Liver (tissue), 9 donors: ENCODE data around the gene BRAF. TPM values are rescaled to one million over a fixed set of nuclear protein-coding genes. Genes with fewer than 3 reads are reported as not detected.
"Not testable (repeated sequence)": the region's sequence is repeated elsewhere in the genome, so short reads cannot be mapped to it uniquely, and the experiment has no call there.

ENCODE experiments used
- DNase-seq: peaks from one replicate; pipeline ENCODE4 v3.0.0-alpha.2; 2017; ENCODE audit warnings: low spot score
- H3K27ac ChIP-seq, 2 donors: one replicate each; pipeline ENCODE4 v1.7.0; 2013; ENCODE audit warnings: inconsistent platforms in 2 of 2, low read length in 2 of 2, control low read depth in 1 of 2, low read depth in 1 of 2, mild to moderate bottlenecking in 1 of 2
- H3K27me3 ChIP-seq, 4 donors: one replicate each; pipeline versions ENCODE4 v1.6.1 to v1.7.0; 2013; ENCODE audit warnings: low read length in 3 of 4, inconsistent platforms in 1 of 4, mild to moderate bottlenecking in 1 of 4, moderate library complexity in 1 of 4; ENCODE audit not compliant: control insufficient read depth in 4 of 4, insufficient read depth in 4 of 4
- H3K36me3 ChIP-seq, 4 donors: one replicate each; pipeline versions ENCODE4 v1.6.1 to v1.7.0; 2013; ENCODE audit warnings: low read length in 3 of 4, mild to moderate bottlenecking in 3 of 4, low read depth in 1 of 4, moderate library complexity in 1 of 4; ENCODE audit not compliant: control insufficient read depth in 4 of 4, insufficient read depth in 3 of 4
- H3K4me1 ChIP-seq, 4 donors: one replicate each; pipeline versions ENCODE4 v1.6.1 to v1.7.0; 2013; ENCODE audit warnings: low read length in 3 of 4, mild to moderate bottlenecking in 3 of 4, moderate library complexity in 1 of 4; ENCODE audit not compliant: control insufficient read depth in 4 of 4, insufficient read depth in 4 of 4
- H3K4me3 ChIP-seq, 3 donors: one replicate each; pipeline versions ENCODE4 v1.6.1 to v1.7.0; 2013; ENCODE audit warnings: low read length in 3 of 3, control low read depth in 1 of 3, low read depth in 1 of 3, mild to moderate bottlenecking in 1 of 3
- H3K9ac ChIP-seq, 2 donors: one replicate each; pipeline ENCODE4 v1.7.0; 2013; ENCODE audit warnings: low read length in 2 of 2, mild to moderate bottlenecking in 2 of 2, moderate library complexity in 2 of 2, control low read depth in 1 of 2, low read depth in 1 of 2
- H3K9me3 ChIP-seq, 4 donors: one replicate each; pipeline versions ENCODE4 v1.6.1 to v1.7.0; 2013; ENCODE audit warnings: low read length in 3 of 4; ENCODE audit not compliant: control insufficient read depth in 4 of 4
- EGR1 ChIP-seq, 2 donors: IDR thresholded peaks; 2 replicates each; pipeline ENCODE4 v1.6.1; 2016 to 2018; ENCODE audit warnings: antibody characterized with exemption in 2 of 2, low read depth in 2 of 2
- FOXA2 ChIP-seq: IDR thresholded peaks from 2 replicates; pipeline ENCODE4 v1.6.1; 2016; ENCODE audit warnings: antibody characterized with exemption
- RAD21 ChIP-seq, 2 donors: IDR thresholded peaks; 2 replicates each; pipeline ENCODE4 v1.6.1; 2016; ENCODE audit warnings: antibody characterized with exemption in 2 of 2, mild to moderate bottlenecking in 2 of 2
- REST ChIP-seq: IDR thresholded peaks from 2 replicates; pipeline ENCODE4 v1.6.1; 2016; ENCODE audit warnings: antibody characterized with exemption, mild to moderate bottlenecking
- RXRA ChIP-seq, 2 donors: IDR thresholded peaks; 2 replicates each; pipeline ENCODE4 v1.6.1; 2017 to 2018; ENCODE audit warnings: antibody characterized with exemption in 2 of 2, mild to moderate bottlenecking in 1 of 2
- SP1 ChIP-seq: IDR thresholded peaks from 2 replicates; pipeline ENCODE4 v1.6.1; 2018; ENCODE audit warnings: antibody characterized with exemption, mild to moderate bottlenecking
- YY1 ChIP-seq: IDR thresholded peaks from 2 replicates; pipeline ENCODE4 v1.6.1; 2016; ENCODE audit warnings: antibody characterized with exemption, mild to moderate bottlenecking
- WGBS: extraction: QIAGEN DNeasy Blood & Tissue Kit; methylation state at CpG from one replicate; pipeline ENCODE4 v1.1.7; 2013; 5-methylcytosine and 5-hydroxymethylcytosine counted together
- polyA plus RNA-seq, 2 donors: library from polyadenylated mRNA; stranded (reverse) in 1 of 2; unstranded in 1 of 2; fragments of 200-250 nt in 1 of 2; fragments of >200 nt in 1 of 2; fragmentation: Nextera tagmentation in 1 of 2; extraction: Ambion mirVana in 1 of 2; gene quantifications; one replicate each; pipeline versions ENCODE4 v1.2.1 to v1.2.3, GENCODE V29; 2013 to 2015
- total RNA-seq, 2 donors: library from RNA; depleted of rRNA; stranded (reverse); fragments of >200 nt; gene quantifications; one replicate each; pipeline ENCODE4 v1.2.3, GENCODE V29; 2014
- TF ChIP-seq, protein P1 (sequence below): IDR thresholded peaks from 2 replicates; pipeline ENCODE4 v1.6.1; 2016; ENCODE audit warnings: antibody characterized with exemption
- donor health status: healthy.
- donor health status: healthy.
- donor health status: healthy.
- donor health status: healthy.
- donor health status: healthy.

The BRAF gene
- total and polyA plus RNA-seq, 4 donors: 2.6 to 21.9 (median 14.0) TPM

GRCh38 chr7:140745266-140746058 lies 179.3 kb downstream of the BRAF start:
- H3K9me3 ChIP-seq: no peaks in the 10 kb centered on the region
- H3K4me3 ChIP-seq: no peak overlapping the region
- TF ChIP-seq SP1: no peak
- no peak for TF ChIP-seq RAD21 (IDR thresholded peaks at IDR 0.05)
- TF ChIP-seq, protein P1, sequence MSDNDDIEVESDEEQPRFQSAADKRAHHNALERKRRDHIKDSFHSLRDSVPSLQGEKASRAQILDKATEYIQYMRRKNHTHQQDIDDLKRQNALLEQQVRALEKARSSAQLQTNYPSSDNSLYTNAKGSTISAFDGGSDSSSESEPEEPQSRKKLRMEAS: no peak
- TF ChIP-seq FOXA2: no peak
- no peak overlapping the region for H3K27ac ChIP-seq
- no peak overlapping the region for H3K9ac ChIP-seq
- peaks cover 0 to 4% (median 0%) of the 10 kb centered on the region in 4 donors for H3K4me1 ChIP-seq
- 91% methylated on average over 6 of the region's 6 CpGs for WGBS
- H3K27me3 ChIP-seq: no peaks in the 10 kb centered on the region
- DNase-seq: no peak
- peaks cover 0 to 3% (median 2%) of the 10 kb centered on the region in 4 donors for H3K36me3 ChIP-seq

GRCh38 chr7:140744005-140744404 lies 180.7 kb downstream of the BRAF start:
- Histone ChIP-seq H3K9me3 (no peaks in the 10 kb centered on the region), H3K27ac (no peak overlapping the region), H3K4me1 (no peaks in the 10 kb centered on the region), H3K27me3 (no peaks in the 10 kb centered on the region), H3K36me3 (peaks cover 1 to 5% (median 3%) of the 10 kb centered on the region in 4 donors), H3K4me3 (no peak overlapping the region), H3K9ac (no peak overlapping the region)
- WGBS: 76% methylated on average over 2 of the region's 2 CpGs
- no peak for DNase-seq
- TF ChIP-seq FOXA2 (no peak), EGR1 (IDR thresholded peaks at IDR 0.05; ENCODE audit: low read depth in 2 of 2) (no peak), REST (no peak)

DNA sequence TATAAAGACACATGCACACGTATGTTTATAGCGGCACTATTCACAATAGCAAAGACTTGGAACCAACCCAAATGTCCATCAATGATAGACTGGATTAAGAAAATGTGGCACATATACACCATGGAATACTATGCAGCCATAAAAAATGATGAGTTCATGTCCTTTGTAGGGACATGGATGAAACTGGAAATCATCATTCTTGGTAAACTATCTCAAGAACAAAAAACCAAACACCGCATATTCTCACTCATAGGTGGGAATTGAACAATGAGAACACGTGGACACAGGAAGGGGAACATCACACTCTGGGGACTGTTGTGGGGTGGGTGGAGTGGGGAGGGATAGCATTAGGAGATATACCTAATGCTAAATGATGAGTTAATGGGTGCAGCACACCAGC lies 181.5 kb downstream of the BRAF start:
- not testable (repeated sequence) for H3K27ac ChIP-seq, H3K27me3 ChIP-seq, H3K4me1 ChIP-seq, H3K36me3 ChIP-seq, H3K9me3 ChIP-seq, H3K9ac ChIP-seq, H3K4me3 ChIP-seq, DNase-seq
- WGBS: 89% methylated on average over 2 of the region's 4 CpGs

GRCh38 chr7:140738280-140738679 lies 186.4 kb downstream of the BRAF start:
- Histone ChIP-seq H3K36me3 (peaks cover 2 to 14% (median 4%) of the 10 kb centered on the region in 4 donors), H3K4me3 (no peak overlapping the region)
- no peak for DNase-seq

More at GRCh38 chr7:140738280-140738679, 186.4 kb downstream of the BRAF start:
- Histone ChIP-seq H3K9ac (no peak overlapping the region), H3K4me1 (no peaks in the 10 kb centered on the region), H3K9me3 (no peaks in the 10 kb centered on the region), H3K27me3 (no peaks in the 10 kb centered on the region), H3K27ac (no peak overlapping the region)
- no peak for TF ChIP-seq RXRA (IDR thresholded peaks at IDR 0.05)
- no peak for TF ChIP-seq SP1
- no peak for TF ChIP-seq YY1
- no peak for TF ChIP-seq REST
